Sigmoid colon (tissue), 7 donors: ENCODE measurements around the gene NCAPD3. TPM values are rescaled to one million over a fixed set of nuclear protein-coding genes. Genes with fewer than 3 reads are reported as not detected.

ENCODE experiments used
- DNase-seq: peaks from one replicate; pipeline ENCODE4 v3.0.0-alpha.2; 2019
- H3K27ac ChIP-seq, 4 donors: fragments of 200-600 bp; sonication (generic); one replicate each; pipeline ENCODE4 v1.5.1; 2016 to 2019; ENCODE audit warnings: mild to moderate bottlenecking in 1 of 4
- H3K27me3 ChIP-seq, 3 donors: fragments of 200-600 bp; sonication (generic); one replicate each; pipeline ENCODE4 v1.5.1; 2019; ENCODE audit warnings: mild to moderate bottlenecking in 1 of 3
- H3K36me3 ChIP-seq, 4 donors: fragments of 200-600 bp; sonication (generic); one replicate each; pipeline ENCODE4 v1.5.1; 2016 to 2019
- H3K4me1 ChIP-seq, 4 donors: fragments of 200-600 bp; sonication (generic); one replicate each; pipeline ENCODE4 v1.5.1; 2017 to 2019
- H3K4me3 ChIP-seq, 4 donors: fragments of 200-600 bp; sonication (generic); one replicate each; pipeline ENCODE4 v1.5.1; 2017 to 2019; ENCODE audit warnings: mild to moderate bottlenecking in 2 of 4, moderate library complexity in 1 of 4
- H3K9me3 ChIP-seq, 4 donors: fragments of 200-600 bp in 3 of 4; sonication (generic) in 3 of 4; one replicate each; pipeline versions ENCODE4 v1.5.1 to v1.6.1; 2013 to 2019
- CTCF ChIP-seq, 4 experiments: fragments of 450-650 bp in 3 of 4; fragments of 200-600 bp in 1 of 4; IDR thresholded peaks; one replicate each; pipeline ENCODE4 v1.5.1; 2016 to 2019; ENCODE audit warnings: antibody characterized with exemption in 4 of 4, mild to moderate bottlenecking in 3 of 4, moderate library complexity in 2 of 4
- EP300 ChIP-seq, 4 donors: sonication (generic); formaldehyde crosslinking; IDR thresholded peaks; one replicate each; pipeline ENCODE4 v1.6.1; 2017; ENCODE audit warnings: antibody characterized with exemption in 4 of 4
- POLR2A ChIP-seq, 2 donors: fragments of 450-650 bp; IDR thresholded peaks; one replicate each; pipeline ENCODE4 v1.6.1; 2016; ENCODE audit warnings: antibody characterized with exemption in 2 of 2, mild to moderate bottlenecking in 2 of 2, moderate library complexity in 2 of 2
- POLR2AphosphoS5 ChIP-seq, 4 donors: sonication (generic); formaldehyde crosslinking; IDR thresholded peaks; one replicate each; pipeline ENCODE4 v1.6.1; 2017; ENCODE audit warnings: antibody characterized with exemption in 4 of 4
- WGBS, 2 donors: extraction: QIAGEN DNeasy Blood & Tissue Kit; methylation state at CpG; one replicate each; pipeline ENCODE4 v1.1.7; 2013; 5-methylcytosine and 5-hydroxymethylcytosine counted together
- intact Hi-C: fragments of 100-400 bp; cut with DNase I; formaldehyde crosslinking; loops from one replicate; pipeline ENCODE4 v1.15.1; 2023
- polyA plus RNA-seq, 3 donors: library from polyadenylated mRNA; stranded (reverse); fragments of 200-250 nt; gene quantifications; one replicate each; pipeline ENCODE4 v1.2.3, GENCODE V29; 2013
- total RNA-seq, 4 donors: library from RNA; depleted of rRNA; stranded (reverse); fragments of >200 nt; gene quantifications; one replicate each; pipeline ENCODE4 v1.1.0, GENCODE V29; 2016
- donor health status: healthy with polysubstance abuse.
- donor health status: Bipolar disorder and iron deficiency.
- donor health status: healthy.

The NCAPD3 gene
- total and polyA plus RNA-seq, 7 donors, result 1.8 to 13.0 (median 7.5) TPM

GRCh38 chr11:134152696-134153095 lies 71.1 kb downstream of the NCAPD3 start:
- WGBS, 2 donors, result 89 to 92% methylated on average over 9 of the region's 9 CpGs
- Histone ChIP-seq H3K36me3 (peaks cover 0 to 84% (median 16%) of the 10 kb centered on the region in 4 donors), H3K27ac (peak overlapping the region in 1 of 4 donors; percentile 29)

DNA sequence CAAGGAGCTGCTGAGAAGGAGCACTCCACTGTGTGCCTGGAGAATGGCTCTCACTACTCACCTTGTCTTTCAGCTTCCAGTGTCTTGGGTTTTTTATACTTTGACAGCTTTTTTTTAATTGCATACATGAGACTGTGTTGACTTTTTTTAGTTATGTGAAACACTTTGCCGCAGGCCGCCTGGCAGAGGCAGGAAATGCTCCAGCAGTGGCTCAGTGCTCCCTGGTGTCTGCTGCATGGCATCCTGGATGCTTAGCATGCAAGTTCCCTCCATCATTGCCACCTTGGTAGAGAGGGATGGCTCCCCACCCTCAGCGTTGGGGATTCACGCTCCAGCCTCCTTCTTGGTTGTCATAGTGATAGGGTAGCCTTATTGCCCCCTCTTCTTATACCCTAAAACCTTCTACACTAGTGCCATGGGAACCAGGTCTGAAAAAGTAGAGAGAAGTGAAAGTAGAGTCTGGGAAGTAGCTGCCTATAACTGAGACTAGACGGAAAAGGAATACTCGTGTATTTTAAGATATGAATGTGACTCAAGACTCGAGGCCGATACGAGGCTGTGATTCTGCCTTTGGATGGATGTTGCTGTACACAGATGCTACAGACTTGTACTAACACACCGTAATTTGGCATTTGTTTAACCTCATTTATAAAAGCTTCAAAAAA lies 72.6 kb downstream of the NCAPD3 start:
- Histone ChIP-seq H3K27me3 (no peaks in the 10 kb centered on the region), H3K4me1 (no peaks in the 10 kb centered on the region), H3K9me3 (no peaks in the 10 kb centered on the region), H3K4me3 (no peak overlapping the region), H3K27ac (peak overlapping the region in 3 of 4 donors; percentile 29 to 59 (median 54)), H3K36me3 (peaks cover 0 to 83% (median 20%) of the 10 kb centered on the region in 4 donors)
- intact Hi-C loops, result no loop called here
- TF ChIP-seq EP300 (IDR thresholded peaks at IDR 0.05) (no peak), POLR2AphosphoS5 (IDR thresholded peaks at IDR 0.05) (no peak), CTCF (IDR thresholded peaks at IDR 0.05) (no peak), POLR2A (IDR thresholded peaks at IDR 0.05) (no peak)
- no peak for DNase-seq
- WGBS, 2 donors, result 91 to 92% methylated on average over 10 of the region's 10 CpGs

More at GRCh38 chr11:134152696-134153095, 71.1 kb downstream of the NCAPD3 start:
- intact Hi-C loops, result no loop called here
- no peak overlapping the region for H3K4me3 ChIP-seq
- no peaks in the 10 kb centered on the region for H3K4me1 ChIP-seq
- no peaks in the 10 kb centered on the region for H3K27me3 ChIP-seq
- no peaks in the 10 kb centered on the region for H3K9me3 ChIP-seq
- DNase-seq, result no peak
- TF ChIP-seq POLR2AphosphoS5 (IDR thresholded peaks at IDR 0.05), result no peak
- TF ChIP-seq EP300 (IDR thresholded peaks at IDR 0.05), result no peak
- no peak for TF ChIP-seq CTCF (IDR thresholded peaks at IDR 0.05)
- TF ChIP-seq POLR2A (IDR thresholded peaks at IDR 0.05), result no peak

GRCh38 chr11:134150195-134150903 lies 73.4 kb downstream of the NCAPD3 start:
- H3K27ac ChIP-seq, result peak overlapping the region in 3 of 4 donors; percentile 29 to 59 (median 54)
- no peaks in the 10 kb centered on the region for H3K27me3 ChIP-seq
- H3K4me1 ChIP-seq, result no peaks in the 10 kb centered on the region
- no peak for TF ChIP-seq CTCF (IDR thresholded peaks at IDR 0.05)
- TF ChIP-seq EP300 (IDR thresholded peaks at IDR 0.05), result peak in 3 of 4 donors; percentile 31 to 61 (median 40)
- TF ChIP-seq POLR2AphosphoS5 (IDR thresholded peaks at IDR 0.05), result peak in 3 of 4 donors; percentile 12 to 48 (median 47)
- no peak for TF ChIP-seq POLR2A (IDR thresholded peaks at IDR 0.05)
- DNase-seq, result peak; percentile 89
- peaks cover 0 to 83% (median 24%) of the 10 kb centered on the region in 4 donors for H3K36me3 ChIP-seq
- WGBS, 2 donors, result 90 to 96% methylated on average over 12 of the region's 12 CpGs
- no peak overlapping the region for H3K4me3 ChIP-seq
- intact Hi-C loops, result no loop called here
- H3K9me3 ChIP-seq, result no peaks in the 10 kb centered on the region

DNA sequence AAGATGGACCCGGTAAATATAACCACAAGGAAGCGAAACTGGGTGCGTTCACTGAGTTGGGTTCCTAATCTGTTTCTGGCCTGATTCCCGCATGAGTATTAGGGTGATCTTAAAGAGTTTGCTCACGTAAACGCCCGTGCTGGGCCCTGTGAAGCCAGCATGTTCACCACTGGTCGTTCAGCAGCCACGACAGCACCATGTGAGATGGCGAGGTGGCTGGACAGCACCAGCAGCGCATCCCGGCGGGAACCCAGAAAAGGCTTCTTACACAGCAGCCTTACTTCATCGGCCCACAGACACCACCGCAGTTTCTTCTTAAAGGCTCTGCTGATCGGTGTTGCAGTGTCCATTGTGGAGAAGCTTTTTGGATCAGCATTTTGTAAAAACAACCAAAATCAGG lies 74.4 kb downstream of the NCAPD3 start:
- intact Hi-C loops, result no loop called here
- no peak for TF ChIP-seq POLR2A (IDR thresholded peaks at IDR 0.05)
- TF ChIP-seq CTCF (IDR thresholded peaks at IDR 0.05), result no peak
- no peak for TF ChIP-seq EP300 (IDR thresholded peaks at IDR 0.05)
- TF ChIP-seq POLR2AphosphoS5 (IDR thresholded peaks at IDR 0.05), result no peak
- WGBS, 2 donors, result 94 to 97% methylated on average over 16 of the region's 16 CpGs
- no peaks in the 10 kb centered on the region for H3K27me3 ChIP-seq
- H3K4me3 ChIP-seq, result no peak overlapping the region
- H3K9me3 ChIP-seq, result no peaks in the 10 kb centered on the region
- H3K27ac ChIP-seq, result peak overlapping the region in 2 of 4 donors; percentile 29 to 54
- H3K36me3 ChIP-seq, result peaks cover 0 to 85% (median 24%) of the 10 kb centered on the region in 4 donors
- no peaks in the 10 kb centered on the region for H3K4me1 ChIP-seq
- DNase-seq, result no peak
